Brain microvascular endothelial cell (primary cell): ENCODE results near the gene CDK15.

Experiments
- DNase-seq: peaks from one replicate; pipeline ENCODE4 v3.0.0-alpha.2; 2020
- H3K27ac ChIP-seq: fragments of 250-450 bp; sonication (Bioruptor Pico); 2 replicates; pipeline ENCODE4 v1.5.1; 2020; ENCODE audit warnings: mild to moderate bottlenecking, moderate library complexity
- H3K27me3 ChIP-seq: fragments of 250-450 bp; sonication (Bioruptor Pico); replicated peaks from 2 replicates; pipeline ENCODE4 v1.5.1; 2020; ENCODE audit warnings: mild to moderate bottlenecking
- H3K36me3 ChIP-seq: fragments of 250-450 bp; sonication (Bioruptor Pico); replicated peaks from 2 replicates; pipeline ENCODE4 v1.5.1; 2020; ENCODE audit warnings: mild to moderate bottlenecking
- H3K4me3 ChIP-seq: 2 replicates; pipeline ENCODE4 v1.5.1; 2011; ENCODE audit warnings: low read depth, mild to moderate bottlenecking, control low read depth, low read length, moderate library complexity
- CTCF ChIP-seq: IDR thresholded peaks from 2 replicates; pipeline ENCODE4 v1.5.1; 2011; ENCODE audit warnings: low read depth, mild to moderate bottlenecking, moderate library complexity, low read length, control low read depth, inconsistent platforms; ENCODE audit errors: missing control alignments
- in situ Hi-C: cut with HindIII; loops from 2 replicates; pipeline ENCODE4 v1.10.0; 2017; ENCODE audit warnings: low sequenced_read_pairs, low pct_ligation_motif_present

The CDK15 gene

GRCh38 chr2:201928363-201928762, 122.0 kb downstream of the CDK15 start:
- DNase-seq, result no peak
- Histone ChIP-seq H3K27me3 (no peaks in the 10 kb centered on the region), H3K27ac (no peak overlapping the region), H3K4me3 (no peak overlapping the region), H3K36me3 (no peaks in the 10 kb centered on the region)
- in situ Hi-C loops, result no loop called here
- no peak for TF ChIP-seq CTCF

- no peak for TF ChIP-seq CTCF
- Histone ChIP-seq H3K27ac (no peak overlapping the region), H3K4me3 (no peak overlapping the region), H3K36me3 (no peaks in the 10 kb centered on the region), H3K27me3 (no peaks in the 10 kb centered on the region)
- no peak for DNase-seq
- in situ Hi-C loops, result no loop called here
Measured at GRCh38 chr2:201929281-201930026, 123.1 kb downstream of the CDK15 start.

GRCh38 chr2:201930043-201930442, 123.7 kb downstream of the CDK15 start:
- no peak for TF ChIP-seq CTCF
- DNase-seq, result no peak
- in situ Hi-C loops, result no loop called here

GRCh38 chr2:201930831-201931230, 124.5 kb downstream of the CDK15 start:
- no peaks in the 10 kb centered on the region for H3K27me3 ChIP-seq
- in situ Hi-C loops, result no loop called here
- no peak for DNase-seq

More at GRCh38 chr2:201930043-201930442, 123.7 kb downstream of the CDK15 start:
- H3K4me3 ChIP-seq, result no peak overlapping the region
- H3K36me3 ChIP-seq, result no peaks in the 10 kb centered on the region
- no peak overlapping the region for H3K27ac ChIP-seq
- H3K27me3 ChIP-seq, result no peaks in the 10 kb centered on the region

GRCh38 chr2:201931475-201931874, 125.1 kb downstream of the CDK15 start:
- in situ Hi-C loops, result no loop called here
- no peaks in the 10 kb centered on the region for H3K36me3 ChIP-seq

More at GRCh38 chr2:201930831-201931230, 124.5 kb downstream of the CDK15 start:
- Histone ChIP-seq H3K36me3 (no peaks in the 10 kb centered on the region), H3K4me3 (no peak overlapping the region), H3K27ac (no peak overlapping the region)
- TF ChIP-seq CTCF, result no peak

More at GRCh38 chr2:201931475-201931874, 125.1 kb downstream of the CDK15 start:
- DNase-seq, result no peak
- H3K4me3 ChIP-seq, result no peak overlapping the region
- H3K27ac ChIP-seq, result no peak overlapping the region
- H3K27me3 ChIP-seq, result no peaks in the 10 kb centered on the region
- no peak for TF ChIP-seq CTCF
